ENCODE data around the gene NEK8.
A peak's percentile ranks its signal among the peaks of the same experiment; 100 is the strongest.
"Not testable (repeated sequence)": the region's sequence is repeated elsewhere in the genome, so short reads cannot be mapped to it uniquely, and the experiment has no call there.

NEK8 gene

DNA sequence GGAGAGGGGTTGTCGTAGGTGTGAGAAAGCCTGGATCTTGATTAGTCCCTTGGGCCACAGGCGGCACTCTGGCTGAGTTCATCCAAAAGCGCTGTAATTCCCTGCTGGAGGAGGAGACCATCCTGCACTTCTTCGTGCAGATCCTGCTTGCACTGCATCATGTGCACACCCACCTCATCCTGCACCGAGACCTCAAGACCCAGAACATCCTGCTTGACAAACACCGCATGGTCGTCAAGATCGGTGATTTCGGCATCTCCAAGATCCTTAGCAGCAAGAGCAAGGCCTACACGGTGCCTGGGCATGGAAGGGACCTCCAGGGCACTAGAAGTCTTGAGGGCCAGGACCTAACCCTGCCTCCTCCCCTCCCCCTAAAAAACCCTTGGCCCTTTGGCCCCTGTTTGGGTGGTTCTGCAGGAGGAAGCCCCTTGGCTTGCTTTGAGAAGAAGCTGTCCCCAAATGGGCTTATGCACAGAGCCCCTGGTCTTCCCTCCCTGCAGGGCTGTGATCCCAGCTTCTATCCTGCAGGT is 6.2 kb downstream of the NEK8 start:
- in situ Hi-C loops (cut with HindIII; ENCODE audit: low pct_ligation_motif_present, low sequenced_read_pairs): no loop called here
- no peaks in the 10 kb centered on the region for H3K36me3 ChIP-seq (replicated peaks)
- no peak for DNase-seq
- no peak overlapping the region for H3K27ac ChIP-seq
- no peaks in the 10 kb centered on the region for H3K27me3 ChIP-seq (replicated peaks)
- TF ChIP-seq, protein P1, sequence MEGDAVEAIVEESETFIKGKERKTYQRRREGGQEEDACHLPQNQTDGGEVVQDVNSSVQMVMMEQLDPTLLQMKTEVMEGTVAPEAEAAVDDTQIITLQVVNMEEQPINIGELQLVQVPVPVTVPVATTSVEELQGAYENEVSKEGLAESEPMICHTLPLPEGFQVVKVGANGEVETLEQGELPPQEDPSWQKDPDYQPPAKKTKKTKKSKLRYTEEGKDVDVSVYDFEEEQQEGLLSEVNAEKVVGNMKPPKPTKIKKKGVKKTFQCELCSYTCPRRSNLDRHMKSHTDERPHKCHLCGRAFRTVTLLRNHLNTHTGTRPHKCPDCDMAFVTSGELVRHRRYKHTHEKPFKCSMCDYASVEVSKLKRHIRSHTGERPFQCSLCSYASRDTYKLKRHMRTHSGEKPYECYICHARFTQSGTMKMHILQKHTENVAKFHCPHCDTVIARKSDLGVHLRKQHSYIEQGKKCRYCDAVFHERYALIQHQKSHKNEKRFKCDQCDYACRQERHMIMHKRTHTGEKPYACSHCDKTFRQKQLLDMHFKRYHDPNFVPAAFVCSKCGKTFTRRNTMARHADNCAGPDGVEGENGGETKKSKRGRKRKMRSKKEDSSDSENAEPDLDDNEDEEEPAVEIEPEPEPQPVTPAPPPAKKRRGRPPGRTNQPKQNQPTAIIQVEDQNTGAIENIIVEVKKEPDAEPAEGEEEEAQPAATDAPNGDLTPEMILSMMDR (IDR thresholded peaks at IDR 0.05; ENCODE audit: low read depth, low read length, missing control alignments): no peak
- H3K4me3 ChIP-seq (ENCODE audit: low read depth, low read length): no peak overlapping the region

GRCh38 chr17:28735242-28735722 is 6.7 kb downstream of the NEK8 start:
- in situ Hi-C loops (cut with HindIII; ENCODE audit: low pct_ligation_motif_present, low sequenced_read_pairs): no loop called here
- H3K4me3 ChIP-seq (ENCODE audit: low read depth, low read length): no peak overlapping the region
- H3K27ac ChIP-seq: no peak overlapping the region
- no peaks in the 10 kb centered on the region for H3K27me3 ChIP-seq (replicated peaks)
- TF ChIP-seq, protein P1 (IDR thresholded peaks at IDR 0.05; ENCODE audit: low read depth, low read length, missing control alignments): no peak
- H3K36me3 ChIP-seq (replicated peaks): no peaks in the 10 kb centered on the region
- DNase-seq: peak; percentile 26

GRCh38 chr17:28735913-28736769 is 7.6 kb downstream of the NEK8 start:
- in situ Hi-C loops (cut with HindIII; ENCODE audit: low pct_ligation_motif_present, low sequenced_read_pairs); H3K36me3 ChIP-seq (replicated peaks); H3K27me3 ChIP-seq (replicated peaks); H3K4me3 ChIP-seq (ENCODE audit: low read depth, low read length); H3K27ac ChIP-seq; DNase-seq: not testable (repeated sequence)

DNA sequence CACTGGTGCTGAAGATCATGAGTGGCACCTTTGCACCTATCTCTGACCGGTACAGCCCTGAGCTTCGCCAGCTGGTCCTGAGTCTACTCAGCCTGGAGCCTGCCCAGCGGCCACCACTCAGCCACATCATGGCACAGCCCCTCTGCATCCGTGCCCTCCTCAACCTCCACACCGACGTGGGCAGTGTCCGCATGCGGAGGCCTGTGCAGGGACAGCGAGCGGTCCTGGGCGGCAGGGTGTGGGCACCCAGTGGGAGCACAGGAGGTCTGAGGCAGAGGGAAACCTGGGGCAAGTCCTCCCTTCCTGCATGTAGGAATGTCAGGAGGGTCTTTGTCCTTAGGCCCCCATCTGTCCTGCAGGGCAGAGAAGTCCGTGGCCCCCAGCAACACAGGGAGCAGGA is 8.7 kb downstream of the NEK8 start:
- Histone ChIP-seq H3K27ac (no peak overlapping the region), H3K4me3 (ENCODE audit: low read depth, low read length) (no peak overlapping the region), H3K27me3 (replicated peaks) (no peaks in the 10 kb centered on the region), H3K36me3 (replicated peaks) (no peaks in the 10 kb centered on the region)
- TF ChIP-seq, protein P1 (IDR thresholded peaks at IDR 0.05; ENCODE audit: low read depth, low read length, missing control alignments): no peak
- in situ Hi-C loops (cut with HindIII; ENCODE audit: low pct_ligation_motif_present, low sequenced_read_pairs): no loop called here
- DNase-seq: no peak

GRCh38 chr17:28737770-28738679 is 9.4 kb downstream of the NEK8 start:
- in situ Hi-C loops (cut with HindIII; ENCODE audit: low pct_ligation_motif_present, low sequenced_read_pairs): no loop called here
- no peak overlapping the region for H3K4me3 ChIP-seq (ENCODE audit: low read depth, low read length)
- no peak overlapping the region for H3K27ac ChIP-seq

More at GRCh38 chr17:28737770-28738679, 9.4 kb downstream of the NEK8 start:
- no peaks in the 10 kb centered on the region for H3K27me3 ChIP-seq (replicated peaks)
- no peak for DNase-seq
- TF ChIP-seq, protein P1 (IDR thresholded peaks at IDR 0.05; ENCODE audit: low read depth, low read length, missing control alignments): no peak
- no peaks in the 10 kb centered on the region for H3K36me3 ChIP-seq (replicated peaks)

Data from brain microvascular endothelial cell (primary cell).